ENCODE measurements around the gene HMX1.

DNA sequence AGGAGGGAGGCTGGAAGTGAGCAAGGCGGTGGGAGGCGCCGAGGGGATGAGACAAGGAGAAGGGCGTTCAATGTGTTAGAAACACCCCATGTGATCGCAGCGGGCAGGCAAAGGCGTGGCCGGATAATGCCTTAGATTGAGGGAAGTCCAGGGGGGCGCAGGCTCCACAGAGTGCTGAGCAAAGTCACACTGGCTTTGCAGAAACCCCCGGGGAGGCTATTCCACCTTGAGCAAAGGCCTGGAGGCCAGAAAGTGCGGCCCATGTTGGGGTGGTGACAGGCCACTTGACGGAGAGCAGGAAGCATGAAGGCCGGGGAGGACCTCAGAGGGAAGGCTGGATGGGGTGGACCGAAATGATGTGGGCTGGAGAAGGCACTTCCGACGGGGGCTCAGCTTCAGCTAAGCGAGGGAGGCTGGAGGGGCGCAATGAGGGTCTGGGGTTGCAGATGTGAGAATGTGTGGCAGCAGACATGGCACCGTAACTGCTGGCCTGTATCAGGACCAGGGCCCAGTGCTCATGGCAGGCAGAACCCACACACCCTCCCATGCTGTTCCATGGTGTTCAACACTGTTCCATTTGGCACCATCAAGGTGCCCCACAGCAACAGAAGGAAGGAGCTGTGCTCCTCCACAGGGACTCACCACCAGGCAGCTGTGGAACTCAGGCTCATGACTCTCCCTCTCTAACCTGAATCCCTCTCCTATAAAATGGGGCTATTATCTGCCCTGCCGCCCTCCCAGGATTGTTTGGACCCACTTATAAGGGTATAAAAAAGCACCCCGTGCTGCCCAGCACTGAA is 50.3 kb downstream of the HMX1 start:
- TF ChIP-seq POLR2AphosphoS5 (IDR thresholded peaks at IDR 0.05) (no peak), POLR2A (IDR thresholded peaks at IDR 0.05) (no peak)
- TF ChIP-seq, protein P1, sequence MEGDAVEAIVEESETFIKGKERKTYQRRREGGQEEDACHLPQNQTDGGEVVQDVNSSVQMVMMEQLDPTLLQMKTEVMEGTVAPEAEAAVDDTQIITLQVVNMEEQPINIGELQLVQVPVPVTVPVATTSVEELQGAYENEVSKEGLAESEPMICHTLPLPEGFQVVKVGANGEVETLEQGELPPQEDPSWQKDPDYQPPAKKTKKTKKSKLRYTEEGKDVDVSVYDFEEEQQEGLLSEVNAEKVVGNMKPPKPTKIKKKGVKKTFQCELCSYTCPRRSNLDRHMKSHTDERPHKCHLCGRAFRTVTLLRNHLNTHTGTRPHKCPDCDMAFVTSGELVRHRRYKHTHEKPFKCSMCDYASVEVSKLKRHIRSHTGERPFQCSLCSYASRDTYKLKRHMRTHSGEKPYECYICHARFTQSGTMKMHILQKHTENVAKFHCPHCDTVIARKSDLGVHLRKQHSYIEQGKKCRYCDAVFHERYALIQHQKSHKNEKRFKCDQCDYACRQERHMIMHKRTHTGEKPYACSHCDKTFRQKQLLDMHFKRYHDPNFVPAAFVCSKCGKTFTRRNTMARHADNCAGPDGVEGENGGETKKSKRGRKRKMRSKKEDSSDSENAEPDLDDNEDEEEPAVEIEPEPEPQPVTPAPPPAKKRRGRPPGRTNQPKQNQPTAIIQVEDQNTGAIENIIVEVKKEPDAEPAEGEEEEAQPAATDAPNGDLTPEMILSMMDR (IDR thresholded peaks at IDR 0.05), result no peak

Measured in gastroesophageal sphincter (tissue), 3 donors.